HG03354 (cell line): ENCODE measurements around the gene KCTD11.
A peak's percentile ranks its signal among the peaks of the same experiment; 100 is the strongest.

Source experiments
- ATAC-seq: cut with Tn5 transposase; IDR thresholded peaks from one replicate; pipeline ENCODE4 v1.9.1; 2021; ENCODE audit warnings: mild to moderate bottlenecking; ENCODE audit not compliant: unreplicated experiment, poor library complexity, severe bottlenecking

The KCTD11 gene

GRCh38 chr17:7351665-7352502, at the start of gene KCTD11:
Gene KCTD11, plus strand, starts transcription at chr17:7352162.
- peak; percentile 66 for ATAC-seq

GRCh38 chr17:7304179-7304578, 47.8 kb upstream of the KCTD11 start:
- no peak for ATAC-seq

- ATAC-seq: peak; percentile 73
These were observed 44.9 kb upstream of the KCTD11 start, which contains the start of gene EIF5A for GRCh38 chr17:7306911-7307685. Gene EIF5A, plus strand, starts transcription at chr17:7307628. Its CDS starts 2,008 bp downstream, at chr17:7309636.

GRCh38 chr17:7307686-7308624, 44.0 kb upstream of the KCTD11 start:
- ATAC-seq: peak; percentile 8

GRCh38 chr17:7308625-7309433, 43.1 kb upstream of the KCTD11 start:
- peak; percentile 24 for ATAC-seq

- no peak for ATAC-seq
These were observed 42.3 kb upstream of the KCTD11 start for GRCh38 chr17:7309628-7310027.

- no peak for ATAC-seq
These were observed 40.8 kb upstream of the KCTD11 start for GRCh38 chr17:7311110-7311705.

GRCh38 chr17:7312432-7313087, 39.4 kb upstream of the KCTD11 start:
- ATAC-seq: no peak

GRCh38 chr17:7313088-7313889, 38.7 kb upstream of the KCTD11 start:
- ATAC-seq: no peak

GRCh38 chr17:7313890-7314718, 37.9 kb upstream of the KCTD11 start:
- ATAC-seq: no peak

GRCh38 chr17:7314719-7315569, 37.0 kb upstream of the KCTD11 start, which contains the start of gene GPS2:
Gene GPS2, minus strand, starts transcription at chr17:7315360. Its CDS starts 308 bp downstream, at chr17:7315052.
- ATAC-seq: peak; percentile 85

- ATAC-seq: no peak
These were observed 36.3 kb upstream of the KCTD11 start for GRCh38 chr17:7315570-7316235.

- ATAC-seq: no peak
These were observed 34.7 kb upstream of the KCTD11 start for GRCh38 chr17:7317161-7317803.

- no peak for ATAC-seq
These were observed 33.7 kb upstream of the KCTD11 start for GRCh38 chr17:7318121-7318860.
